SK-N-SH treated with all-trans-retinoic acid at 6 μM for 48 hours (cell line): ENCODE data around the gene MUC3A.

Experiments used
- BACH2 ChIP-seq: fragments of 250-450 bp; sonication (Bioruptor Pico); IDR thresholded peaks from 2 replicates; pipeline ENCODE4 v1.9.0; 2021; ENCODE audit warnings: mild to moderate bottlenecking, borderline replicate concordance
- CSRNP3 ChIP-seq: fragments of 250-450 bp; sonication (Bioruptor Pico); IDR thresholded peaks from 2 replicates; pipeline ENCODE4 v1.5.1; 2021; ENCODE audit warnings: mild to moderate bottlenecking, moderate library complexity
- PATZ1 ChIP-seq: fragments of 250-450 bp; sonication (Bioruptor Pico); IDR thresholded peaks from 2 replicates; pipeline ENCODE4 v1.8.0; 2020; ENCODE audit warnings: mild to moderate bottlenecking, moderate library complexity, borderline replicate concordance
- RARB ChIP-seq: fragments of 250-450 bp; sonication (Bioruptor Pico); IDR thresholded peaks from 2 replicates; pipeline ENCODE4 v1.8.0; 2021; ENCODE audit warnings: mild to moderate bottlenecking, moderate library complexity
- TOX ChIP-seq: fragments of 250-450 bp; sonication (Bioruptor Pico); IDR thresholded peaks from 2 replicates; pipeline ENCODE4 v1.8.0; 2021; ENCODE audit warnings: mild to moderate bottlenecking, moderate library complexity, borderline replicate concordance
- ZC3H10 ChIP-seq: fragments of 250-450 bp; sonication (Bioruptor Pico); IDR thresholded peaks from 2 replicates; pipeline ENCODE4 v1.5.1; 2021; ENCODE audit warnings: mild to moderate bottlenecking, moderate library complexity
- ZFP3 ChIP-seq: fragments of 250-450 bp; sonication (Bioruptor Pico); IDR thresholded peaks from 2 replicates; pipeline ENCODE4 v1.5.0; 2020; ENCODE audit warnings: mild to moderate bottlenecking, moderate library complexity
- ZFP30 ChIP-seq: fragments of 450-650 bp; formaldehyde crosslinking; IDR thresholded peaks from 2 replicates; pipeline ENCODE4 v1.5.0; 2022; ENCODE audit warnings: mild to moderate bottlenecking, moderate library complexity
- ZNF8 ChIP-seq: fragments of 450-650 bp; formaldehyde crosslinking; IDR thresholded peaks from 2 replicates; pipeline ENCODE4 v1.5.0; 2020; ENCODE audit warnings: mild to moderate bottlenecking, moderate library complexity

GRCh38 chr7:100972002-100972347, 22.6 kb downstream of the MUC3A start:
- TF ChIP-seq RARB (no peak), ZFP30 (CRISPR knock-in tag) (no peak), ZC3H10 (CRISPR knock-in tag) (no peak), PATZ1 (no peak), CSRNP3 (CRISPR knock-in tag) (no peak), ZFP3 (CRISPR knock-in tag) (no peak), BACH2 (CRISPR knock-in tag) (no peak), TOX (CRISPR knock-in tag) (no peak), ZNF8 (no peak)
